Ishikawa (cell line): ENCODE measurements around the gene UBL7.

Experiments used
- EGR1 ChIP-seq: IDR thresholded peaks from 2 replicates; pipeline ENCODE4 v1.6.1; 2012
- FOXM1 ChIP-seq: IDR thresholded peaks from 2 replicates; pipeline ENCODE4 v1.6.1; 2012; ENCODE audit warnings: low read depth, borderline replicate concordance
- RAD21 ChIP-seq: IDR thresholded peaks from 2 replicates; pipeline ENCODE4 v1.6.1; 2012; ENCODE audit warnings: low read depth
- TCF12 ChIP-seq: IDR thresholded peaks from 2 replicates; pipeline ENCODE4 v1.6.1; 2012; ENCODE audit warnings: low read depth
- TF ChIP-seq, protein P1 (sequence below): IDR thresholded peaks from 2 replicates; pipeline ENCODE4 v1.6.1; 2012; ENCODE audit warnings: low read depth, mild to moderate bottlenecking
- TF ChIP-seq, protein P2 (sequence below): IDR thresholded peaks from 2 replicates; pipeline ENCODE4 v1.6.1; 2012

DNA sequence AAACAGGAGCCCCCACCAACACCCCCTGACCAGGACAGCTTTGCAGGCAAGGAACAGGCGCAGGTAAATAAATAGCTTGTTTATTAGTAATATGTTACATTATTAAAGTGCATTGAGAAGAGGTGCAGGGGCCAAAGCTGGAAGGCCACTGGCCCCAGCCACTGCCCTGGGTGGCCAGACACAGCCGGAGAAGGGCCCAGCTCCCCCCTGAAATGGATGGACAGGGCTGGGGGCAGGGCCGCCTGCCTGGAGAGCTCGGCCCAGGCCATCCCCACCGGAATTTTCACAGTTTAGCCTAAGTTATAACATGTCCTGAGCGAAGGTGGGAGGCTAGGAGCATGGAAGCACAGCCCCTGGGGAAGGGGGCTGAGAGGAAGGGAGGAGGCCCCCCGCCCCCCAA, 51.7 kb downstream of the UBL7 start:
- TF ChIP-seq TCF12, result no peak
- TF ChIP-seq EGR1, result no peak
- TF ChIP-seq RAD21, result no peak
- TF ChIP-seq, protein P1, sequence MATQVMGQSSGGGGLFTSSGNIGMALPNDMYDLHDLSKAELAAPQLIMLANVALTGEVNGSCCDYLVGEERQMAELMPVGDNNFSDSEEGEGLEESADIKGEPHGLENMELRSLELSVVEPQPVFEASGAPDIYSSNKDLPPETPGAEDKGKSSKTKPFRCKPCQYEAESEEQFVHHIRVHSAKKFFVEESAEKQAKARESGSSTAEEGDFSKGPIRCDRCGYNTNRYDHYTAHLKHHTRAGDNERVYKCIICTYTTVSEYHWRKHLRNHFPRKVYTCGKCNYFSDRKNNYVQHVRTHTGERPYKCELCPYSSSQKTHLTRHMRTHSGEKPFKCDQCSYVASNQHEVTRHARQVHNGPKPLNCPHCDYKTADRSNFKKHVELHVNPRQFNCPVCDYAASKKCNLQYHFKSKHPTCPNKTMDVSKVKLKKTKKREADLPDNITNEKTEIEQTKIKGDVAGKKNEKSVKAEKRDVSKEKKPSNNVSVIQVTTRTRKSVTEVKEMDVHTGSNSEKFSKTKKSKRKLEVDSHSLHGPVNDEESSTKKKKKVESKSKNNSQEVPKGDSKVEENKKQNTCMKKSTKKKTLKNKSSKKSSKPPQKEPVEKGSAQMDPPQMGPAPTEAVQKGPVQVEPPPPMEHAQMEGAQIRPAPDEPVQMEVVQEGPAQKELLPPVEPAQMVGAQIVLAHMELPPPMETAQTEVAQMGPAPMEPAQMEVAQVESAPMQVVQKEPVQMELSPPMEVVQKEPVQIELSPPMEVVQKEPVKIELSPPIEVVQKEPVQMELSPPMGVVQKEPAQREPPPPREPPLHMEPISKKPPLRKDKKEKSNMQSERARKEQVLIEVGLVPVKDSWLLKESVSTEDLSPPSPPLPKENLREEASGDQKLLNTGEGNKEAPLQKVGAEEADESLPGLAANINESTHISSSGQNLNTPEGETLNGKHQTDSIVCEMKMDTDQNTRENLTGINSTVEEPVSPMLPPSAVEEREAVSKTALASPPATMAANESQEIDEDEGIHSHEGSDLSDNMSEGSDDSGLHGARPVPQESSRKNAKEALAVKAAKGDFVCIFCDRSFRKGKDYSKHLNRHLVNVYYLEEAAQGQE, result no peak
- TF ChIP-seq FOXM1, result no peak
- TF ChIP-seq, protein P2, sequence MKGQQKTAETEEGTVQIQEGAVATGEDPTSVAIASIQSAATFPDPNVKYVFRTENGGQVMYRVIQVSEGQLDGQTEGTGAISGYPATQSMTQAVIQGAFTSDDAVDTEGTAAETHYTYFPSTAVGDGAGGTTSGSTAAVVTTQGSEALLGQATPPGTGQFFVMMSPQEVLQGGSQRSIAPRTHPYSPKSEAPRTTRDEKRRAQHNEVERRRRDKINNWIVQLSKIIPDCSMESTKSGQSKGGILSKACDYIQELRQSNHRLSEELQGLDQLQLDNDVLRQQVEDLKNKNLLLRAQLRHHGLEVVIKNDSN, result no peak
